ENCODE data around the gene JUP. TPM values are rescaled to one million over a fixed set of nuclear protein-coding genes. Genes with fewer than 3 reads are reported as not detected.

JUP gene
- total RNA-seq, 1 experiment from 2014 or later, result 224 TPM

DNA sequence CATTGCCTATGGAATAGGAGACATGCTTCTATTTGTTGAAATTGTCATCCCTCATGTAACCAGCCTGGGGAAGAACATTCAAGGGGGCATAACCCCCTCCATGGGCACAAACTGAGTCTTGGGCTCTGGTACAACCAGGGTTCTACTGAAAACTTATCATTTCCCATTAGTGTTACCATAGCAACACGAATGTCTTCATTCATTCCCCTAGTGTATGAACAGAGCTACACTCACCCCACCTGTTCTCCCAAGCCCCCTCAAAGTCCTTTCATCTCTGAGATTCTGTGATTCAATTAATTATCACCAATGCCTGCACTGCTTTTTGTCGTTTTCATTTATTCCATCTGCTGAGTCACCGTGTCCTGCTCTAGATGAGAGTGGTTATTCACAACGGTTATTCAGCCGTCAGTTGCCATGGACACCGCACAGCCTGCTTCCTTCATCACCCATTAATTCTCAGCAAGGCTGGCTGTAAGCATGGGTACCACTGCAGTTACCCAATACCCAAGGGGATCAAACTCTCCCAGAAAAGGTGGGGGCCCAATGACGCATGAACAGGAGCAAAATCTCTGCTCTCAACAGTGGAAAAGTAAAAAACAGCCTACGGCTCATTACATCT is 75.9 kb downstream of the JUP start:
- Histone ChIP-seq H3K9me3 (ENCODE audit: control insufficient read depth in 1 of 2, insufficient read depth in 1 of 2, low read depth in 1 of 2, low read length in 2 of 2) (no peaks in the 10 kb centered on the region), H3K9ac (ENCODE audit: low read length) (no peak overlapping the region), H3K27me3 (ENCODE audit: insufficient read depth, low read length) (no peaks in the 10 kb centered on the region), H4K20me1 (ENCODE audit: insufficient read depth) (no peaks in the 10 kb centered on the region), H3K4me2 (ENCODE audit: low read length) (no peak overlapping the region), H3K4me1 (ENCODE audit: control insufficient read depth in 1 of 2, insufficient read depth in 2 of 2, low read length in 2 of 2) (peaks cover 0 to 6% of the 10 kb centered on the region in 2 experiments; a peak in 2 of 4 replicates), H2AFZ (ENCODE audit: low read depth, low read length, poor library complexity, severe bottlenecking) (no peak overlapping the region), H3K36me3 (ENCODE audit: control insufficient read depth in 1 of 2, insufficient read depth in 2 of 2, low read length in 2 of 2) (no peaks in the 10 kb centered on the region), H3K4me3 (replicated peaks in 1 of 2; ENCODE audit: low read depth in 1 of 2, low read length in 2 of 2) (no peak overlapping the region), H3K27ac (ENCODE audit: low read depth, low read length) (no peak overlapping the region), H3K79me2 (ENCODE audit: insufficient read depth, low read length) (no peaks in the 10 kb centered on the region), H3K9me2 (ENCODE audit: insufficient read depth) (no peaks in the 10 kb centered on the region)
- TF ChIP-seq REST (IDR thresholded peaks at IDR 0.05; ENCODE audit: low read depth) (no peak), ZFX (IDR thresholded peaks at IDR 0.05) (no peak), POLR2AphosphoS5 (IDR thresholded peaks at IDR 0.05; ENCODE audit: low read depth, low read length) (no peak)
- DNase-seq (ENCODE audit: low read depth, low spot score) (no peak), ATAC-seq (no peak)
- CTCF ChIA-PET, result no interaction called here
- POLR2A ChIA-PET, result interaction anchor here (0.6 to 1.1 kb wide), 2 partner anchors 22 kb away, joined by 3 to 5 read pairs; partner anchors contain the start of gene EIF1
- intact Hi-C loops (cut with micrococcal nuclease), result no loop called here
- BruUV-seq (replicated peaks), result no TSS peak
- RAD21 ChIA-PET (ENCODE audit: low non-redundant PET in 1 of 2, low total read pairs in 2 of 2, uncharacterized antibody in 2 of 2, unreplicated experiment in 2 of 2), result no interaction called here

All from HCT116 (cell line).